Ramos (cell line): ENCODE results near the gene MBL2.

Source experiments
- in situ Hi-C: fragments of 300-500 bp; cut with MboI; formaldehyde crosslinking; loops from one replicate; pipeline ENCODE4 v1.14.3; 2022; ENCODE audit warnings: low sequenced_read_pairs; ENCODE audit not compliant: unreplicated experiment

Gene MBL2

DNA sequence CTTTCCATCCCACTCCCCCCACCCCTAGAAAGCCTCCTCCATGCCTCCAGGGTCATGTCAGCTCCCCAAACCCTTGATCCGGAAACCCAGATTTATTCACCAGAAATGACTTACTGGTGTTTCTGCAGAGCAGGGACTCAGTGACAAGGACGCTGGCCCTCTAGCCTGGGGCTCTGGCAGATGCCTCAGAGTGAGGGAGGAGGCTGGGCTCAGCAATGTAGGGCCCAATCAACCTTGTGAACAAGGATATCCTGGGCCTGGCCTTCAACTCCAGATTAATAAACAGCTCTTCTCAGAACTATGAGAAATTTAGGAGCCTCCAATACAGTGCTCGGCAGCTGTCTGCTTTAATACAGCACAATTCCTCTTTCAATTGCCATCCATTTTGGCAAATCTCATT, at the start of gene MBL2:
Gene MBL2 (minus strand): TSS at position 162 of the 400 bp plus-strand sequence. CDS start 1,149 bp downstream, outside the sequence.
- in situ Hi-C loops = no loop called here

GRCh38 chr10:52820309-52820708, 47.7 kb upstream of the MBL2 start:
- in situ Hi-C loops = no loop called here

DNA sequence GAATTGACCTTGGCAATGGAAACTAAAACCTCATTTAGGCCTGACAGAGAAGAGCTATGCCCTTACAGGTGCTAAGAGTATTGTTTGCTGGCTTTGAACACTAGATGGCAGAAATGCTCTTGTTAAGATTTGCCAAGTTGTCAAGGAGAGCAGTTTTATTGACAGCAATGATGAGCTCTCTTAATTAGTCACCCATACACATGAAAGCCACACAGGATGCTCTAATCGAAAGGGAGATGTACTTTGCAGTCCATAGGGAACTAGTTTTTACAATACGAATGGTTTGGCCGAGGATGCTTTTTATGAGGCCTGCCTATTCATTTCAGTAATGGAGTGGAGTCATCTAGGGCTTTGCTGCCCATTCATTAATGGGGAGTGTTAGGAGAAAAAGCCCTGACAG, 45.4 kb upstream of the MBL2 start:
- in situ Hi-C loops = no loop called here

DNA sequence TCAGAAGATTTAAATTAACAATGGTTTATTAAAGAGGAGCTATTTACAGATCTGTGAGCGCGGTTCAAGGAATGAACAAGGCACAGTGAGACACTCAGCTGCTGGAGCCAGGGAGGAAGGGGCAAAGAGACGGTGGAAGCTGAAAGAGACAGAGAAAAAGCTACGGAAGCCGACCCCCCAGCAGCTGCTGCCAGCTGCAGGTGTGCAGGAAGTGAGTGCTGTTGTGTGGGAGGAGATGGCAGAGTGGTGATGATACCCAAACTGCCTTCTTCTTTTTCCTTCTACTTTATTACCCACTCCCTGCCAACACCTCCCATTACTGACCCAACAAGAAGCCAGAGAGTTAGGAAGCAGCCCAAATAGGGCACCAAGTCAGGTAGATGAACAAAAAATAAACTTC, 41.9 kb upstream of the MBL2 start:
- in situ Hi-C loops = no loop called here

- in situ Hi-C loops = no loop called here
These were observed 39.2 kb upstream of the MBL2 start for GRCh38 chr10:52811776-52812175.

- in situ Hi-C loops = no loop called here
These were observed 38.2 kb upstream of the MBL2 start for GRCh38 chr10:52810761-52811160.

DNA sequence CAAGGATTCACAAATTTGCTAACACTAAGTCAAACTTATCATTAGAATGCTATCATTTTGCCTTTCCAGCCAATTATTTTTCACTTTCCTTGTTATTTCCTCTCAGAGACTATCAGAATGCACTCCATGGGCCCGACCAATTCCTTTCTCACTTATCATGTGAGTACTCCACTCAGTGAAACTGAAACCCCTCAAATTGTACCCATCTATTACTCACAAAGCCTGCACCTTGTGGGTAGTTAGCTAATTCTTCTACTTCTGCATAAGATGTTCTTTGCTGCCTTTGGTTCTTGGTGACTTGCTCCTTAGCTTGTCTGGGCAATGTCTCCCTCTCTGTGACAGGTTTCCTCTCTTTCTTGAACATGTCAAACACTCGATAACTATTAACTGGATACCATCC, 35.2 kb upstream of the MBL2 start:
- in situ Hi-C loops = no loop called here

- in situ Hi-C loops = no loop called here
These were observed 33.1 kb upstream of the MBL2 start for GRCh38 chr10:52805414-52806285.

DNA sequence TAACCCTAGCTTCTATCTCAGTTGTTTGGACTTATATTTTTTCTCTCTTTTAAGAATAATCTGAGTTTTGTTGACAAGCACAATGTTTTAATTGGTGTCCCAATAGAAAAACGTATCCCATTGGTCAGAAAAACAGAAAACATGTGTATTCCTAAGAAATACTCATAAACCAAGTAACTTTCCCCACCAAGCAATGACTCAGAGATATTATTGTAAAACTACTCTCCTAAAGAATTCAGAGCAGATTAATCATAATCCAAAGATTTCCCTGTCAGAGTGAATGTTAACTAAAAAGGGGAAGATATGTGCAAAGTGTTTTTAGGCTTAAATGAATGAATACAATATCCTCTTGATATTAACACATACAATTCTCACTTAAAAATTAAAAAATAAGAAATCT, 29.4 kb upstream of the MBL2 start:
- in situ Hi-C loops = no loop called here

GRCh38 chr10:52786098-52786497, 13.5 kb upstream of the MBL2 start:
- in situ Hi-C loops = no loop called here

GRCh38 chr10:52785418-52785817, 12.8 kb upstream of the MBL2 start:
- in situ Hi-C loops = no loop called here

- in situ Hi-C loops = no loop called here
These were observed 11.1 kb upstream of the MBL2 start for GRCh38 chr10:52783726-52784125.

- in situ Hi-C loops = no loop called here
These were observed 10.0 kb upstream of the MBL2 start for GRCh38 chr10:52782554-52782953.

- in situ Hi-C loops = no loop called here
These were observed 8.0 kb upstream of the MBL2 start for GRCh38 chr10:52780391-52781155.

GRCh38 chr10:52779541-52780390, 7.2 kb upstream of the MBL2 start:
- in situ Hi-C loops = no loop called here

GRCh38 chr10:52778511-52779392, 6.2 kb upstream of the MBL2 start:
- in situ Hi-C loops = no loop called here

- in situ Hi-C loops = no loop called here
These were observed 4.8 kb upstream of the MBL2 start for GRCh38 chr10:52777414-52777813.

DNA sequence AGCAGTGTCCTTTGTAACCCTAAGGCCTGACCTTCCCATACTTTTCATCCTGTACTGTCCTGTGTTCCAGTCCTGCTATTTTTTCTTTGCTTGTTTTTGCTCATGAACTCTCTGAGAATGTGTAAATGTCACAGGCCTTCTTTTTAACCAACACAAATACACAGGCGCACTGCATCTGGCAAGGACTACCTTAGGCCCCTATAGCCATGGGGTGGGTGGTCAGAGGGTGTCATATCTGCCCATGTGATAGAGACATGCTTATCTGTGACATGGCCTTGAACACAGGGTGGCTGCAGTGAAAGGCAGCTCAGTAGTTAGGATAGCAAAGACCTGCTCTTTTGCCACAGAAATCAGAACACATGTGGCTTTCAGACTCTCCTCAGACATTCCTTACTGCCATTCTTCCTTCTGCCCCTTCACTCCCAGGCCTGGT, 3.9 kb upstream of the MBL2 start:
- in situ Hi-C loops = no loop called here

- in situ Hi-C loops = no loop called here
These were observed 2.6 kb upstream of the MBL2 start for GRCh38 chr10:52775132-52775647.
